ENCODE data around the gene ZNF521.

ZNF521 gene

GRCh38 chr18:25081001-25081400, 271.0 kb downstream of the ZNF521 start:
- no peak for TF ChIP-seq CTCF (IDR thresholded peaks at IDR 0.05; ENCODE audit: low read length, missing control alignments)
- no peak overlapping the region for H3K4me3 ChIP-seq (replicated peaks; ENCODE audit: low read depth, low read length)
- no peak for DNase-seq (ENCODE audit: low read depth)

- TF ChIP-seq CTCF (IDR thresholded peaks at IDR 0.05; ENCODE audit: low read length, missing control alignments) = no peak
- no peak overlapping the region for H3K4me3 ChIP-seq (replicated peaks; ENCODE audit: low read depth, low read length)
- DNase-seq (ENCODE audit: low read depth) = no peak
Measured at GRCh38 chr18:25080211-25080610, 271.8 kb downstream of the ZNF521 start.

- no peak for DNase-seq (ENCODE audit: low read depth)
- TF ChIP-seq CTCF (IDR thresholded peaks at IDR 0.05; ENCODE audit: low read length, missing control alignments) = no peak
- no peak overlapping the region for H3K4me3 ChIP-seq (replicated peaks; ENCODE audit: low read depth, low read length)
Measured at GRCh38 chr18:25077944-25078723, 273.8 kb downstream of the ZNF521 start.

GRCh38 chr18:25077038-25077943, 274.7 kb downstream of the ZNF521 start:
- TF ChIP-seq CTCF (IDR thresholded peaks at IDR 0.05; ENCODE audit: low read length, missing control alignments) = no peak
- H3K4me3 ChIP-seq (replicated peaks; ENCODE audit: low read depth, low read length) = no peak overlapping the region
- no peak for DNase-seq (ENCODE audit: low read depth)

GRCh38 chr18:25075783-25076182, 276.2 kb downstream of the ZNF521 start:
- no peak for DNase-seq (ENCODE audit: low read depth)
- H3K4me3 ChIP-seq (replicated peaks; ENCODE audit: low read depth, low read length) = no peak overlapping the region
- no peak for TF ChIP-seq CTCF (IDR thresholded peaks at IDR 0.05; ENCODE audit: low read length, missing control alignments)

GRCh38 chr18:25075331-25075730, 276.6 kb downstream of the ZNF521 start:
- no peak for DNase-seq (ENCODE audit: low read depth)
- no peak overlapping the region for H3K4me3 ChIP-seq (replicated peaks; ENCODE audit: low read depth, low read length)
- TF ChIP-seq CTCF (IDR thresholded peaks at IDR 0.05; ENCODE audit: low read length, missing control alignments) = no peak

Measured in fibroblast of pulmonary artery (primary cell).